GM10266 (cell line): ENCODE measurements around the gene ALKBH1.
"Not testable (repeated sequence)": the region's sequence is repeated elsewhere in the genome, so short reads cannot be mapped to it uniquely, and the experiment has no call there.

Source experiments
- DNase-seq: peaks from one replicate; pipeline ENCODE4 v3.0.0; 2012; ENCODE audit errors: extremely low spot score
- CTCF ChIP-seq: IDR thresholded peaks from 2 replicates; pipeline ENCODE4 v1.5.1; 2012; ENCODE audit warnings: mild to moderate bottlenecking, low read depth; ENCODE audit not compliant: control insufficient read depth, insufficient read depth; ENCODE audit errors: missing control alignments

ALKBH1 gene

GRCh38 chr14:77640756-77641533 lies 66.9 kb downstream of the ALKBH1 start:
- DNase-seq: no peak
- no peak for TF ChIP-seq CTCF

- TF ChIP-seq CTCF: no peak
- no peak for DNase-seq
Measured at GRCh38 chr14:77638771-77639171, 69.1 kb downstream of the ALKBH1 start.

- not testable (repeated sequence) for DNase-seq
Measured at GRCh38 chr14:77635869-77636268, 72.0 kb downstream of the ALKBH1 start.

- DNase-seq: not testable (repeated sequence)
Measured at GRCh38 chr14:77635466-77635865, 72.4 kb downstream of the ALKBH1 start.

DNA sequence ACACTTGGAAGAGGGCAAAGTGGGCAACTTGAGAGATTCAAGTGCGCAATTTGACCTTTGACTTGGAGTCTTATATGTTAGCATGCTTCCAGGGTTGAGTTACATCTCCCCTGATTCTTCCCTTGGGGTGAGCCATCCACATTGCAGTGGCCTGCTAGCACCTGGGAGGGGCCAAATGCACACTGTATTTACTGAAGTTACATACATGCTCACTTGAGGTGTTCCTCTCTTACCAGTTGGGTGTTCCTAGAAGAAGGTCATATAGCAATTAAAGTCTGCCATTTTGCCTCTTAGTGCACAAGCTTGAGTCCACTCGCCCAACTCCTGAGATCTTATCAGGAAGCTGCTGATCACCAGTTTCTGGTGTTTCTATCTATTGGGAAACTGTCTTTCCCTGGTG lies 77.7 kb downstream of the ALKBH1 start:
- TF ChIP-seq CTCF: no peak
- no peak for DNase-seq

DNA sequence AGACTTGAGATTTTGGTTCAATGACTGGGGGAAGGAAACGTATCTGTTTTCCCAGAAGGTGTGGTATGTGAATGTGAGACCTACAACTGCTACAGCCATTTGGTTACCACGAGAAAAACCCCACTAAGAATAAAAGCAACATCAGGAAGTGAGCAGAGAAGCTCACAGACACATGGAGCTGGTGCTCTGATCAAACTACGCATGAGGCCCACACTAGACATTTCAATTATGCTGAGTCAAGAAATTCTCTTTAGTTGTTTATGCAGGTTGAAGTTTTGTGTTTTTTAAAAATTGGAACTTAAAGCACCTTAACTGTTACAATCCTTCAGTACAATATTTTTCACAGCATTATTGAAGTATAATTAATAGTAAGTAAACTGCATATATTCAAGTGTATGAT lies 82.5 kb downstream of the ALKBH1 start:
- DNase-seq: no peak
- TF ChIP-seq CTCF: no peak

GRCh38 chr14:77623201-77623600 lies 84.6 kb downstream of the ALKBH1 start:
- DNase-seq: no peak
- TF ChIP-seq CTCF: no peak
